Skeletal muscle satellite cell (primary cell): ENCODE measurements around the gene KCNJ4.

Experiments used
- H3K27me3 ChIP-seq: 2 replicates; pipeline ENCODE4 v1.7.0; 2013; ENCODE audit warnings: low read length; ENCODE audit not compliant: control insufficient read depth, insufficient read depth
- H3K36me3 ChIP-seq: 2 replicates; pipeline ENCODE4 v1.7.0; 2013; ENCODE audit warnings: mild to moderate bottlenecking, control low read depth, low read length; ENCODE audit not compliant: insufficient read depth
- H3K4me1 ChIP-seq: 2 replicates; pipeline ENCODE4 v1.7.0; 2013; ENCODE audit warnings: low read length; ENCODE audit not compliant: control insufficient read depth, insufficient read depth
- H3K4me2 ChIP-seq: 2 replicates; pipeline ENCODE4 v1.7.0; 2013; ENCODE audit warnings: mild to moderate bottlenecking, low read length
- H3K4me3 ChIP-seq: 2 replicates; pipeline ENCODE4 v1.7.0; 2013; ENCODE audit warnings: low read length
- H3K9ac ChIP-seq: 2 replicates; pipeline ENCODE4 v1.7.0; 2013; ENCODE audit warnings: mild to moderate bottlenecking, low read depth, low read length, moderate library complexity
- H3K9me3 ChIP-seq: replicated peaks from 2 replicates; pipeline ENCODE4 v1.7.0; 2013; ENCODE audit warnings: mild to moderate bottlenecking, control low read depth, low read length

KCNJ4 gene

DNA sequence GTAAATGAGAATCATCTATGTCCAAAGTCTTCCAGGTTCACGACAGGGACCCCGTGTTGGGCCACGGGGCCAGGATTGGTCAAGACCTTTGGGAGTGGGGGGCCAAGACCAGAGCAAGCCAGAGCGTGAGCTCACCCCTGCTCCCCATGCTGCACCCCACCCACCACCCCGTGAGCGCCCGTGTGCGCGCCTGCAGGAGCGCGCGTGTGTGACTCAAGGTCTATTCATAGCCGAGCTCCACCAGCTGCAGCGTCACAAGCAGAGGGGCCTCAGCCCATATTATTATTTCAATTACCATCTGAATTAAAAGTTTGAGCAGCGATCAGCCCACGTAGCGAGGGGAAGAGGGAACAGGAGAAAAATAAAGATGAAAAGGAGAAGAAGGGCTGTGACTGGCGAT lies 5.2 kb downstream of the KCNJ4 start:
- Histone ChIP-seq H3K27me3 (peaks cover 77% of the 10 kb centered on the region), H3K9ac (no peak overlapping the region), H3K4me2 (no peak overlapping the region), H3K4me1 (no peaks in the 10 kb centered on the region), H3K36me3 (no peaks in the 10 kb centered on the region), H3K9me3 (no peaks in the 10 kb centered on the region), H3K4me3 (no peak overlapping the region)

DNA sequence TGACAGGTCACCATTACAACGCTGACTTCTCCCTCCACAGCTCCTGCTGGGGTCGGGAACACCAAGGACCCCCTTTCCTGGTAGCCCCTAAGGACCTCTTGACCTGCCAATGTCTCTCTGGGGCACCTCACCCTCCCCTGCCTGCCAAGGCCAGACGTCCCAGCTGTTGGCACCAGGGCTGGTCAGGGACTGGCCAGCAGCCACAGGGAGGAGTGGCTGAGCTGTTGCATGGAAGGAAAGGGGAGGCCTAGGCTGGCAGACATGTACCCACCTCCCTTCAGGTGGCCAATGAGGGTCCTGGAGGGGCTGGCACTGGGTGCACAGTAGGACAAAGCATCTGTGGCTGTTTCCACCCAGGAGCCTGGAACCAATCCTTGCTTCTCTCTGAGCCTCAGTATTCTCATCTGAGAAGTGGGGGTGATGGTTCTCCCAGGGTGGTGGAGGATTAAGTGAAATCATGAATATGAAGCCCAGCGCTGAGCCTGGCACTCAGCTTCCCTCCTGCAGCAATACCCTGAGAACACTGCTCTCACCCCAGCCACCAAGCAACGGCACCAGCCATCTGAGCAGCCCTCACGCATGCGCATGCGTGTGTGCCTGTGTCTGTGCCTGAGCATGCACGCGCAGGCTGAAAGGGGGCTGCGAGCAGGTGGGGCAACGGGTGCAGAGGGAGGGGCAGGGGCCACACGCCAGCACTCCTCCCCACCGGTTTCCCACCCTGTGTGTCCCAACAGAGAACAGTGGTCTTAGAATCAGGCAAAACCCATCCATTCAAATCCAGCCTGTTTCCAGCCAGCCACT lies 5.9 kb downstream of the KCNJ4 start:
- Histone ChIP-seq H3K9me3 (no peaks in the 10 kb centered on the region), H3K4me2 (no peak overlapping the region), H3K4me1 (no peaks in the 10 kb centered on the region), H3K9ac (no peak overlapping the region), H3K27me3 (peaks cover 77% of the 10 kb centered on the region), H3K4me3 (no peak overlapping the region), H3K36me3 (no peaks in the 10 kb centered on the region)

DNA sequence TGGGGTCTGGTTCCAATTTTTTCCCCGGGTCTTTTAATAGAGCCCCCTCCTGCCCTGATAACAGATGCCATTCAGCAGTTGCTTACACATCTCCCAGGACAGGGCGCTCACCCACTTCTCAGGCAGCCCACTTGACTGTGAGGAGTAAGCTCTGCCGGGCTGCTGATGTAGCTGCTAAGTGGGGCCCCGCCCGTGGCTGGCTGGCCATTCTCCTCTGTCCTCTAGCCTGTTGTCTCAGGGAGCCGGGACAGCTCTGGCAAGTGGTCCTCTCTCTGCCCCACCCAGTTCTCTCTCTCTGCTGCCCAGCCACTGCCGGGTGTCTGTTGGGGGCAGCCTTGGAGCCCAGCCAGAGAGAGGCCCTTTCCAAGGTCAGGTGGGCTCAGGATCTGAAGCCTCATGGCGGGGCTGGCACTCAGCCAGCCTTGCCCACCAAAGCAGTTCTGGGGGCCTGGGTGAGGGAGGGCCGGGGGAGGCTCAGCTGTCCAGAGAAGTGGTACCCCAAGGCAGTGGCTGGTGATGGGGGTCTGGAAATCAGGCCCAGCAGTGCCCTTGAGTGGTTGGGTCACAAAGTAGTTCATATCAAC lies 8.9 kb downstream of the KCNJ4 start:
- Histone ChIP-seq H3K9me3 (no peaks in the 10 kb centered on the region), H3K4me1 (no peaks in the 10 kb centered on the region), H3K27me3 (peaks cover 74% of the 10 kb centered on the region), H3K9ac (no peak overlapping the region), H3K36me3 (no peaks in the 10 kb centered on the region), H3K4me2 (no peak overlapping the region), H3K4me3 (no peak overlapping the region)

DNA sequence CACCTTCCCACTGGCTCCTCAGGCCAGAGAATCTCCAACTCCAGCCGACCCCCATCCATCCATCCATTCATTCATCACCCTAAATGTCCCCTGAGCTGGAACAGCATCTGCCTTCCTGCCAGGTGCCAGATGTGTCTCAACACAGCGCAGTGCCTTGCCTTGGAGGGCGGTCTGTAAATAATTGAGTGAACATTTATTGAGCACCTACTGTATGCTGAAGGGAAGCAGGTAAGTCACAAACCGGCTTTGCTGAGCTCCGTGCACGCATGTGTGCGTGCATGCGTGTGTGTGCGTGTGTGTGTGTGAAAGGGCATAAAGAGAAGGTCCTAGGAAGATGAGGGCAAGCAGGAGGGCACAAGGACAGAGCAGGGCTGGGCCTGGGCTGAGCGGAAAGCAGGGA lies 10.2 kb downstream of the KCNJ4 start:
- Histone ChIP-seq H3K9me3 (no peaks in the 10 kb centered on the region), H3K9ac (no peak overlapping the region), H3K27me3 (peaks cover 72% of the 10 kb centered on the region), H3K4me1 (no peaks in the 10 kb centered on the region), H3K36me3 (no peaks in the 10 kb centered on the region), H3K4me3 (no peak overlapping the region), H3K4me2 (no peak overlapping the region)

DNA sequence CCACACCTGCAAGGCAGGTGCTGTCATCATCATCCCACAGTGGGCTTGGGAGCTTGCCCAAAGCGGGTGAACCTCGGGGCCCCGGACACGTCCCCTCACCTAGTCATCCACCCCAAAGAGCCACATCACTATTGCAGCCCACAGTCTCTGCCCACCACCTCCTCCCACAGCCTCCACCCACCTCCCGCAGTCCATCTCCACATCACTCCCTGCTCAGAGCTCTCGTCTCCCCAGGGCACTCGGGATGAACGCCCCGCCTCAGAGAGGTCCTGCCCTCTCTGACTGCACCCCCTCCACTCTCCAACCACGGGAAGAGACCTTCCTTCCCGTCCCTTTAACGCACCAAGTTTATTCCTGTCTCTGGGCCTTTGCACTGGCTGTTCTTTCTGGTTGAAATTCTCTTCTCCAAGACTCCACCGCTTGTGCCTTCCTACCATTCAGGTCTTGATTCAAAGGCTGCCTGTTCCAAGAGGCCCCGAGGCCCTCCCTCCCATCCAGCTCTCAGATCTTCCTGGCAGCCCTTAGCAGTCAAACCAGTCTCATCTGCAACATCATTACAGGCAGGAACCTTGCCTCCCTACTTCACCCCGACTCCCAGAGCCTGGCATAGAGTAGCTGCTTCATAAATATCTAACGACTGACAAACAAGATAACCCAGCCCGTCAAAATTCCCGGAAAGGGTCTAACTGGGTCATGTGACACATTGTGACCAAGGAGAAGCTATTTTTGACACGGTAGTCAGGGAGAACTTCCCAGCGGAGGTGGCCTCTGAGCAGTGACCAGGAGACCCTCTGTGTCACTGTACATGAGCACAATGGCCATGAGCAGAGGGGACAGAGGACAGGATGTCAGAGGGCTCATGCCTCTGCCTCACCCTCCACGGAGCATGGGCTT lies 11.1 kb downstream of the KCNJ4 start:
- Histone ChIP-seq H3K9ac (no peak overlapping the region), H3K4me1 (no peaks in the 10 kb centered on the region), H3K27me3 (peaks cover 63% of the 10 kb centered on the region), H3K9me3 (no peaks in the 10 kb centered on the region), H3K4me2 (no peak overlapping the region), H3K4me3 (no peak overlapping the region), H3K36me3 (no peaks in the 10 kb centered on the region)

DNA sequence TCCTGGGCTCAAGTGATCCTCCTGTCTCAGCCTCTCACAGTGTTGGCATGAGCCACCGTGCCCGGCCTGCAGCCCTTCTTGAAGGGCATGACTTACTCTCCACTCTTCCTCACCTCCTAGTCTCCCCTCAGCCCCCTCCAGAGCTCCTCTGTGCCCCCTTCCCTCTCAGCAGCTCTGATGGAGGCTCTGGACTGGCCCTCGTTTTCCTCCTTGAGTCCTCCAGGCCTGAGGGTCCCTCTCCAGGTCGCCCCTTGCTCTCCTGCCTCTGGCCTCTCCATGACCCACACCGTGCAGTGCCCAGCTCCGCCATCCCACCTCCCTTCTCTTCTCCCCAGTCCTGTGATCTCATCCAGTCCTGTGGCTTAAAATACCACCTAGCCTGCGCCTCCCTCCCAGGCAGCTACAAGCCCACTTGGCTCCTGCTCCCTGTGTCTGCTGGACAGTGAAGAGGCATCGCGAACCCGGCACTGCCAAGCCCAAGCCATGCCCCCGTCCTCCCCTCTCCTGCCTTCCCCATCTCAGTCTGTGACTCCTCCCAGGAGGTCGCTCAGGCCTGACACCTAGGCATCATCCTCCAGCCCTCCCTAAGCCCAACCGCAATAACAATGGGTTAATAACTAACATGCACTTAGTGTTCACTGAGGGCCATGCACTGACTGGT lies 11.9 kb downstream of the KCNJ4 start:
- Histone ChIP-seq H3K4me1 (no peaks in the 10 kb centered on the region), H3K27me3 (peaks cover 58% of the 10 kb centered on the region), H3K4me3 (no peak overlapping the region)

DNA sequence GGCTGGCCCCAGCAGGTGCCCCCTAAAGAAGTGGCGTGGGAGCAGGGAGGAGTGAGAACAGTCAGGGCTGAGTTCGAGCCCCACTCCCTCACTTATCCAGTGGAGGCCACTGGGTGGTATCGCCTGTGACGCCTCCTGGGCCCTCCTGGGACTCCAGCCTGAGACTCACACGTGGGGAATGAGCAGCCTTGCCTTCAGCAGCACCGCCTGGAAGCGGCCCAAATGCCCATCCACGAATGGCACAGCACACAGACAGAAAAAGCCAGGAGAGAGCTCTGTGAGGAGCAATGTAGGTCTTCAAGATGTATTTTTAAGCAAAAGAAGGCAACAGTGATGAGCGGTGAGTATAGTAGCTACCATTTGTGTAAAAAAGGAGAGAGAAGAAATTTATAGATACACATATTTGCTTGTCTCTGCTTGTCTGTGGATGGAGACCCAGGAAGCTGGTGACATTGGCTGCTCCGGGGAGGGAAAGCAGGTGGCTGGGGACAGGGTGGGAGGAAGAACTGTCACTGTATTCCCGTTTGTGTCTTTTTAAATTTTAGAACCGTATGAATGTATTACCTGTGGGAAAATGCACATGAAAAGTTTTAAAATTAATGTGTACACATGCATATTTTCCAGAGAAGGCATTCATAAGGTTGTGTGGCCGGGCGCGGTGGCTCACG lies 13.2 kb downstream of the KCNJ4 start:
- Histone ChIP-seq H3K9ac (no peak overlapping the region), H3K27me3 (peaks cover 65% of the 10 kb centered on the region), H3K4me3 (no peak overlapping the region), H3K36me3 (no peaks in the 10 kb centered on the region), H3K9me3 (no peaks in the 10 kb centered on the region), H3K4me2 (no peak overlapping the region), H3K4me1 (no peaks in the 10 kb centered on the region)

More for the DNA sequence above, 11.9 kb downstream of the KCNJ4 start:
- Histone ChIP-seq H3K4me2 (no peak overlapping the region), H3K9me3 (no peaks in the 10 kb centered on the region), H3K36me3 (no peaks in the 10 kb centered on the region), H3K9ac (no peak overlapping the region)

DNA sequence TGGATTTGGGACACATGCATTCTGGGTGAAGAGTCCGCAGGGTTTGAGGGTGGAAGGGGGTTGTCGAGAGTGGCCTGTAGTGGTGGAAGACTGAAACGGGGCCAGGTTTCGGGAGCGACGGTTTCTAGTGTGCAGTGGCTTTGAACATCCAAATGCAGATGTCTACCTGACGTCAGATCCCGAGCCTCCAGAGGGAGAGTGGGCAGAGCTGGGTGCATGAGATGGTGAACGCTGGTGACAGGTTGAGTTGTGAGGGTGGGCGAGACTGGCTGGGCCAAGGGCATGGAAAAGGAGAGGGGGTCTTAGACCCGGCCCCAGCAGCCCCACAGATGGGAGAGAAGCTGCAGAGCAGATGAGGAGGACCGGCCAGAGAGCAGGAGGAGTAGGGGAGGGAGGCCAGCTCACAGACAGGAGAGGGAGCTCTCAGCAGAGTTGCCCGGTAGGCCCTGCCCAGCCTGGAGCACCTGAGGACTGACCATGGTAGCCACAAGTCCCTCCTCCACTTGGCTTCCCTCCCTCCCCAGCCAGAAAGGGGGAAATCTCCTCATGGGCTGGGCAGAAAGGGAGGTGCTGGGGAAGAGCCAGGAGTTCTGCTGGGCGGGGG lies 14.2 kb downstream of the KCNJ4 start:
- Histone ChIP-seq H3K27me3 (peaks cover 62% of the 10 kb centered on the region), H3K4me1 (no peaks in the 10 kb centered on the region), H3K9ac (no peak overlapping the region), H3K36me3 (no peaks in the 10 kb centered on the region), H3K9me3 (no peaks in the 10 kb centered on the region), H3K4me2 (no peak overlapping the region), H3K4me3 (no peak overlapping the region)

DNA sequence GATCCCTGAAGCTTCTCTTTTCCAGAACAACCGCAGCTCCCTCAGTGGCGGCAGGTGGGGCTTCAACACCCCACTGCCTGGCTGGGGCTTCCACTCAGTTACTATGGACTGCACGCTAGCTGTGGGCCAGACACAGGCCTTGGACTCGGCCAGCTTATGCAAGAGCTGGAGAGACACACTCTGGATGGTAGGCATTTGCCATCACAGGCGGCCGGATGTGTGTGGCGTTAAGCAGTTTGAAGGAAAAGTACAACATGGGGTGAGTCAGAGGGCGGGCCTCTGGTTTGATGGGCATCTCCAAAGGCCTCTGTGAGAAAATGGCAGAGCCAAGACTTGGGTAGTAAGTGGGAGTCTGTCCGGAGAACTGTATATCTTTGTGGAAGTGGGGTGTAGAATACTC lies 17.6 kb downstream of the KCNJ4 start:
- no peak overlapping the region for H3K4me3 ChIP-seq
- no peak overlapping the region for H3K4me2 ChIP-seq
- no peaks in the 10 kb centered on the region for H3K36me3 ChIP-seq
- H3K9me3 ChIP-seq: no peaks in the 10 kb centered on the region
- H3K9ac ChIP-seq: no peak overlapping the region
- peaks cover 44% of the 10 kb centered on the region for H3K27me3 ChIP-seq
- no peaks in the 10 kb centered on the region for H3K4me1 ChIP-seq

DNA sequence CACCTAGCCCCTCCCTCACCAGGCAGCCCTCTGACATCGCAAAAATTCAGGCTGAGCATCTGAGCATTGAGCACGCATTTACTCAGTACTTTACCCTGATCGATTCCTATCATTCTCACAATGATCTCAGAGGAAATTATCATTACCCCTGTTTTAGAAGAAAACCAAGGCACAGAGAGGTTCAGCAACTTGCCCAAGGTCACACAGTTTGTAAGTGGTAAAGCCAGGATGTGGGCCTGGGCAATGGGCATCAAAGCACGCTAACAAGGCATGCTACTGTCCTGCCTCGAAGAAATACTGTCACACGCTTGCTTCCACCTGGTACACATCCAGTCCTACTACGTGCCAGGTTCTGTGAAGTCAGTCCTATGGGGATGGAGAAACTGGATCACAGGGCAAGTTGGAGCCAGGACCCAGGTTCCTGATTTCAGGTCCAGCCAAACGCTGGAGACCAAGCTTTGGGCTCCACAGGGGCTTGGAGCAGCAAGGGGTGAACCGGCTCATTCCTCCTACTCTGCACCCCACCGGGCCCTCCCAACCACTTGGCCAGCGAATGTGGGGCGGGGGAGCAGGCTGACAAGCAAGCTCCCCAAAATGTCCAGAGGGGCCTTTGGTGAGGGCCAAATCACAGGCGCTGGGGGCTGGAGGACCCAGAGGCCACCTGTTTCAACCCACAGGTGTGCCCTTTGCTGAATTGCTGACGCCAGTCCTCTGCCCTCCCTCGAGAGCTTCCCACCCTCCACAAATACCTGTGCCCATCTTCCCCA lies 18.2 kb downstream of the KCNJ4 start:
- H3K9me3 ChIP-seq: no peaks in the 10 kb centered on the region
- H3K4me2 ChIP-seq: no peak overlapping the region
- H3K4me1 ChIP-seq: no peaks in the 10 kb centered on the region
- H3K4me3 ChIP-seq: no peak overlapping the region
- no peaks in the 10 kb centered on the region for H3K36me3 ChIP-seq
- H3K9ac ChIP-seq: no peak overlapping the region
- peaks cover 43% of the 10 kb centered on the region for H3K27me3 ChIP-seq
